Left hindlimb (tissue), 1 donor: ENCODE data around the gene NES.

Source experiments
- DNase-seq: peaks from one replicate; pipeline ENCODE4 v3.0.0-alpha.2; 2018

NES gene

DNA sequence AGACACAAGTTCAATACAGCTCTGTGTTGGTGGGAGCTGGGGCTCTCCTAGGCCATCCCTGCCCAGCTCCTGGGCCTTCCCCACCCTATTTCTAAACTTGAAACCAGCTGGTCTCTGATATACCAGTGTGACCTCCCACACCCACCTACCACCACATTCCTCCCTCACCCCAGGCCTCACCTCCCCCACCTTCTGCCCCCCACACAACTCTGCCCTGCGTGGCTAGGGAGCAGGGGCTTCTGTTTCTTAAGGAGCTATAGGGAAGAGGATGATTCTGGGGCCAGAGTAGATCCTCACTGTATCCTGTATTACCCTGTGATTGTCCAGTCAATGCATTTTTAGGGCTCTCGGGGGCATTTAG is 16.5 kb downstream of the NES start:
- no peak for DNase-seq

DNA sequence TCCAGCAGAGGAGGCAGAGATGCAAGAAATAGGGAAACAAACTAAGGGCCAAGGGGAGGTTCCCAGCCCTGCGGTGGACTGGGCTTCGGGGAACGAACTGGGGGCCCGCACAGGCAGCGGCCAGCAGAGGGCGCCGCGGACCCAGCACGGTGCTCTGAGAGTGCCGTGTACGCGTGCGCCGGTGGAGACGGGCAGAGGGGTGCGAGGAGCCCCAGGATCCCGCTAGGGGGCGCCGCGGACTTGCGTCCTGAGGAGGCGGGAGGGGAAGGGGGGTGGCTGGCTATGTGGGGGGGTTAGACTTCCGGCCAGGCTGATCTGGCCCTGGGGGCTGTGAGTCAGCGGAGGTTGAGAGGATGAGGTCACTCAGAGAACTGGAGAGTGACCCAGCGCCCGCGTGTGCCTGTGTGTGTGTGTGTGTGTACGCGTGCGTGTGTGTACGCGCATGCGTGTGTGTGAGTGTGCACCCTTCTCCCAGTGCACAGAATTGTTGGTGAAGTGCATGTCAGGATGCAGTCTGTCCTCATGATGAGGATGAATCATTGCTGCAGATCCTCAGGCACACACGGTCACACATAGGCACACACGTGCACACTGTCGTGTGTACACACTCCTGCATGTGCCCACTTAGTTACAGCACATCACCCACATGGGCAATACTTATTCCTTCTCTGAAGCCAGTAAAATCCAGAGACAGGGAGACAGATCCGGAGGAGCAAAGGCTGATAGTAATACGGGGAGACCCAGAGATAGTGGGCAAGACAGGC is 17.0 kb downstream of the NES start:
- peak; percentile 97 for DNase-seq

DNA sequence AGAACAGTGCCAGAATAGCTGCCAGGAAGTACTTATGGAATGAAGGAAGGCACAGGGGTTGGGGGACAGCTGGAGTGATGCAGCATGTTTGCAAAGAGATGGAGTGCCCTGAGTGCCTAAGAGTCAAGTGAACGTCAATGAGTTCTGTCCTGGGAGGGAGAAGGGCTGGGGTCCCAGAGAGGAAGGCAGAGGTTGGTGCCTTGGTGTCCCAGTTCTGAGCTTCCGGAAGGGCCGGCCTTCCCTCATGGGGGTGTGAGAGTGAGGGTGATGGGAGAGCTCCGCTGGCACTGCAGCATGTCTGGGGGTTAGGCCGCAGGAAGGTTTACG is 17.6 kb downstream of the NES start:
- no peak for DNase-seq

DNA sequence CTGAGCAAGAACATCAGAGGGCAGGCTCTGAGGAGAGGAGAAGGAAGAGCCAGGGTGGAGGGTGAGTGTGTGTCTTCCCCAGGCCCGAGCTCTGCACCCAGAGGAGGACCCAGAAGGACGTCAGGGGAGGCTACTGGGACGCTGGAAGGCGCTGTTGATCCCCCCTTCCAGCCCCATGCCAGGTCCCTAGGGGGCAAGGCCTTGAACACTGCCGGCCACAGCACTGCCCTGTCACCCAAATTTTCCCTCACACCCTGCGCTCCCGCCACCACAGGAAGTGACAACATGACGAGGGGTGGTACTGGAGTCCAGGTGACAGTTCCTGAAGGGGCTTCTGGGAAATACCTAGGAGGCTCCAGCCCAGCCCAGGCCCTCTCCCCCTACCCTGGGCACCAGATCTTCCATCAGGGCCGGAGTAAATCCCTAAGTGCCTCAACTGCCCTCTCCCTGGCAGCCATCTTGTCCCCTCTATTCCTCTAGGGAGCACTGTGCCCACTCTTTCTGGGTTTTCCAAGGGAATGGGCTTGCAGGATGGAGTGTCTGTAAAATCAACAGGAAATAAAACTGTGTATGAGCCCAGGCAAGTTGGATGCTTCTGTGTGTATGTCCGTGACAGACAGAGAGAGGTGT is 18.1 kb downstream of the NES start:
- DNase-seq = no peak

DNA sequence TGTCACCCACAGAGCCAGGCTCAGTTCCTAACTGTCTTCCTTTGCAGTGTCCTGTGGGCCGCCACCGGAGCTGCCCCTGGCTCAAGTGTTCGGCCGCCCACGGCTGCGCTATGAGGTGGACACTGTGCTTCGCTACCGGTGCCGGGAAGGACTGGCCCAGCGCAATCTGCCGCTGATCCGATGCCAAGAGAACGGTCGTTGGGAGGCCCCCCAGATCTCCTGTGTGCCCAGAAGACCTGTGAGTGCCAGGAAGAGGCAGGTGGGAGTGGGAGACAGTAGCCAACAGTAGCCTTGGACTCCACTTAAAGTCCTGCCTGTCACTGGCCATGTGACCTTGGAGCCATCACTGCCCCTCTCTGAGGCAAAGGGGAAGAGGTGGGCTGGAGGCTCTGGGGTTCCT is 18.7 kb downstream of the NES start:
- no peak for DNase-seq

DNA sequence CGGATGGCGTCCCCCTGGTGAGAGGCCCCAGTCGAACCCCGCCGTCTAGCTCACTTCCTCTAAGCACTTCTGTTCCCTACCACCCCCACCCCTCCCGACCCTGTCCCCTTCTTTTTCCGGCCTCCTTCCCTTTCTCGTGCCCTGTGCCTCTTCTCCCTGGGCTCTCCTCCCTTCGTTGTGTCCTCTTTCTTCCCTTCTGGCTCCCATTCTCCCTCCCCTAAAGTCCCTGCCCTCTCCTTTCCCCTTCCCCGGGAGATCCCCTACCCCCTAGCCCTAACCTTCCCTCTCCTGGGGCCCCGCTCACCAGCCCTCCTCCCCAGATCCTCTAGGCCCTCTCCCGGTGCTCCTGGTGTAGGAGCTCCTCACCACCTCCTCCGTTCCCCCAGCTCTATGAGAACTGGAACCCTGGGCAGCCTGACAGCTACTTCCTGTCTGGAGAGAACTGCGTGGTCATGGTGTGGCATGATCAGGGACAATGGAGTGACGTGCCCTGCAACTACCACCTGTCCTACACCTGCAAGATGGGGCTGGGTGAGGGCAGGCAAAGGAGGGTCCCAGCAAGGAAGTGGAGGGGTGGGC is 19.4 kb downstream of the NES start:
- peak; percentile 38 for DNase-seq

DNA sequence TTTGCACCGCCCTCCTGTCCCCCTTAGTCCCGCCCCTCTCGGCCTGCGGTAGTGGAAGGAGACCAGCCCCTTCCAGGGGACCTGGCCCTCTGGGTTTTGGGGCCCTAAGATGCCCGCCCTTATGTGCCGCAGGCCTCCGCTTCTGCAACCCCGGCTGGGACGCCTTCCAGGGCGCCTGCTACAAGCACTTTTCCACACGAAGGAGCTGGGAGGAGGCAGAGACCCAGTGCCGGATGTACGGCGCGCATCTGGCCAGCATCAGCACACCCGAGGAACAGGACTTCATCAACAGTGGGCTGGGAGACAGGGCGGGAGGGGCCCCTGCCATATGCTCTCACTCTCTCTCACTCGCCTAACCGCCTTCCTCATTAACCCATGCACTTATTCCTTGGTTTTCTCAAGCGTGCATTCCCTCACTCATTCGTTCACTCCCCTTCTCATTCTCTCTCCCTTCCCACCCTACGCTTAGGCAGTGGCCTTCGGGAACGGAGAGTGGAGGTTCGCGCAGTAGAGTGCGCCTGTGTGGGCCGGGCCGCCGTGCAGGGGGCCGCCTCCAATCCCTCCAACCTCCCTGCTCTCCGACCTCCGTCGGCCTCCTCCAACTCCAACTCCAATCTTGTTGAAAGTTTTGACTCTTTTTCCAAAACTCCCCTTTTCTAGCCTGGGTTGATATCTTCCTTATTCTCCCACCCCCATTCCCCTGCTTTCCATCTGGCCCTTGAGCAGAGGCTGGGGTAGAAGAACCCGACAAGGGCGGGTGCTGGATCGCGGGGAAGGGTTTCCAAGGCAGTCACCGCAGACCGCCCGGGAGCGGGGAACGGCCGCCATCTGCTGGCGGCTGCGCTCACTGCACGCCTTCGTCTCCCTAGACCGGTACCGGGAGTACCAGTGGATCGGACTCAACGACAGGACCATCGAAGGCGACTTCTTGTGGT is 20.1 kb downstream of the NES start:
- peak; percentile 80 for DNase-seq

DNA sequence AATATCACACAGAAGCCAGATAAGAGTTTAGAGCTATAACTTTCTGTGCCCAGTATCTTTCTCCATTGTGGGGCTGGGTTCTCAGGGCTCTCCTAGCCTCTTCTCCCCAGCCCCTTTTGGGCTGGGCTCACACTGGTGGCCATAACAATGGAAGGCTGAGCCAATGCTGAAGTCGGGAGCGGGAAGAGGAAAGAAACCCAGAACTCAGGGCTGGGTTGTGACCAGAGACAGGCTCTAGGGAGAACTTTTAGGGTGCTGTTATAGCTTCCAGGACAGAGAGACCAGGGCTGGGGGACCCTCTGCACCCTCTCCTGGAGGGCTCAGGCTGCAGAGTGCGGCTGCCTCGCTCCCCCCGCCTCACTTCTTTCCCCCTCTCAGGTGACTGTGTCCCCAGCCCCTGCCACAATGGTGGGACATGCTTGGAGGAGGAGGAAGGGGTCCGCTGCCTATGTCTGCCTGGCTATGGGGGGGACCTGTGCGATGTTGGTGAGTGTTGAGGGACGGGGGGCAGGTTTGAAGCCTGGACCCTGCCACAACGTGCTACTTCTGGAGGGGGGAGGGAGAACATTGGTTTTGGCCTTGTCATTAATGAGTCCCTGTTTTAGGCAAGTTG is 21.2 kb downstream of the NES start:
- peak; percentile 28 for DNase-seq

DNA sequence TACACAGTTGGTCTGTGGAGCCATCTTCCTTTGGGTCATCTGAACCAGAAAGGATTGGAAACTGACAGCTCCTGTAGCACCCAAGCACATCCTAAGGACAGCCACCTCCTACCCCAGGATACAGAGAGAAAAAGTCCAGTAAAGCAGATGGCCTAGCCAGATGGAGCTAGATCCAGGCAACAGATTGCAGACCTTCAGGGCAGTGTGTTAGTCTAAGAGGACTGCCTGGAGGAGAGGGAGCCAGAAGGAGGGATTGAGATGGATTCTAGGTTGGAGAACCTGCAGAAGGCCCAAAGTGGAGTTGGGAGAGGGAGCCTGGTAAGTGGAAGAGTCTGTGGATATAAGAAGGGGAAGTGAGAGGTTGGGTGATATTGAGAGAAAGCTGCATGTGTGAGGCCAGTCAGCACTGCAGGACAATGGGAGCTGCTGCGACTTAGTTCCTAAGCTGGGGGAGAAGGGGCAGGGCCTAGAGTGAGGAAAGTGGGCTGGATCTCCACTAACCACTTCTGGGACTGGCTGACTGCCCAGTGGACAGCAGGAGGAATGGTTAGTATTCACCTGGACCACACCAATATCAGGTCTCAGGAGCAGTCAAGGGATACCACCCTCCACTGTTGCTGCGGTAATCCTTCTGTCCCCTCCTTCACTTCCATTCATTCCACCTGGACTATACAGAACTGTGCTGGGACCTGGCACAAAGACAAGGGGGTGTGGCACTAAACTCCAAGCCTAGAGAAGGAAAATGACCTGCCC is 21.9 kb downstream of the NES start:
- DNase-seq = no peak

DNA sequence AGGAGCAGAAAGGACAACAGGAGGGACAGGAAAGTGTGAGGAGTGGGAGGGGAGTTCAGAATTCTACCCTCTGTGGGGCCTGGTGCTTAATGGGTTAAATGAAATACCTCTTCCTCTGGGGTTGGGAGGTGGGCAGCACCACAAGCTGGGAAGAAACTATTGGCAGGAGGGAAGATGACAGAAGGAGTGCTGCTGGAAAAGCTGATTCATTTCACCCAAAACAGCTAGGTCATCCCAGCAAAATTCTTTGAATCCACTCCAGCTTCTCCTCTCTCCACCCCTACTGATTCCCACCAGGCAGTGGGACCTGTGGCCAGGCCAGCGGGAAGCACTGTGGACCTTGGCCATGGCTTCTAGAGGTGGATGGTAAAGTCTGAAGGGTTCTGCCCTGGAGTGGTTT is 22.5 kb downstream of the NES start:
- no peak for DNase-seq

DNA sequence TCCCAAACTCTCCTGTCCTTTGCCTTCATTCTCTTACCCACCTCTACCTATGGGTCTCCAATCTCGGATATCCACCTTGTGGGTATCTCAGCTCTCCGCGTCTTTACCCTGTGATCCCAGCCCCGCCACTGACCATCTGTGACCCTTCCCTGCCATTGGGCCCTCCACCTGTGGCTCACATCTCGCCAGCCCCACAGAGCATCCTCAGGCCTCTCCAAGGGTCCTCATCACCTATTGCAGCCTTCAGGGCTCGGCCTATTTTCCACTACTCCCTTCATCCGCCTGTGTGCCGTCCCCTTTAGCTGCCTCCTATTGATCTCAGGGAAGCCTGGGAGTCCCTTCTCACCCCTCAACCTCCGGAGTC is 24.2 kb downstream of the NES start:
- no peak for DNase-seq

DNA sequence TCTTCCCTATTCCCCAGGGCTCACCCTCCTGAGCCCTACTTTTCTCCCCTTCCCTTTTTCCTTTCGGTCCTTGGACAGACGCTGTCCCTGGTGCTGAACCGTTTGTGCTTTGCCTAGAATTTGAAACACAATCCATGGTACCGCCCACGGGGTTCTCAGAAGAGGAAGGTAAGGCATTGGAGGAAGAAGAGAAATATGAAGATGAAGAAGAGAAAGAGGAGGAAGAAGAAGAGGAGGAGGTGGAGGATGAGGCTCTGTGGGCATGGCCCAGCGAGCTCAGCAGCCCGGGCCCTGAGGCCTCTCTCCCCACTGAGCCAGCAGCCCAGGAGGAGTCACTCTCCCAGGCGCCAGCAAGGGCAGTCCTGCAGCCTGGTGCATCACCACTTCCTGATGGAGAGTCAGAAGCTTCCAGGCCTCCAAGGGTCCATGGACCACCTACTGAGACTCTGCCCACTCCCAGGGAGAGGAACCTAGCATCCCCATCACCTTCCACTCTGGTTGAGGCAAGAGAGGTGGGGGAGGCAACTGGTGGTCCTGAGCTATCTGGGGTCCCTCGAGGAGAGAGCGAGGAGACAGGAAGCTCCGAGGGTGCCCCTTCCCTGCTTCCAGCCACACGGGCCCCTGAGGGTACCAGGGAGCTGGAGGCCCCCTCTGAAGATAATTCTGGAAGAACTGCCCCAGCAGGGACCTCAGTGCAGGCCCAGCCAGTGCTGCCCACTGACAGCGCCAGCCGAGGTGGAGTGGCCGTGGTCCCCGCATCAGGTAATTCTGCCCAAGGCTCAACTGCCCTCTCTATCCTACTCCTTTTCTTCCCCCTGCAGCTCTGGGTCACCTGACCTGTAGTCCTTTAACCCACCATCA is 24.8 kb downstream of the NES start:
- peak; percentile 36 for DNase-seq

DNA sequence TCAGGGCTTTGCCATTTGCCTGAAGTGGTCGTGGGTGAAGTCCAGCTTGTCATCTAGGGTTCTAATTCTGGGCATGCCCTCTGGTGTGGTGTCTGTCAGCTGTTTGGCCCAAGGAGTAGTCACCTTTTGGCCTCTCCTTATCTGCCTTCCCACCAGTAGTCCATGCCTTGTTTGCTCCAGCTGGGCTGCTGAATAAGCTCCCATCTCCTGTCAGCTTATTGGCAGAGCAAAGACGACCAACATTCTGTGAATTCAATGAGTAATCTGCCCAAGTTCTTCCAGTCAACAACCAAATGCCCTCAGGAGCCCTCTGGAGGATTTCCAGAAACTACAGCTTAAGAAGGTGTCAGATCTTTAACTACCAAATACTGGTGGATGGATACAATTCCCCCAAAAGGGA is 28.3 kb downstream of the NES start:
- no peak for DNase-seq

DNA sequence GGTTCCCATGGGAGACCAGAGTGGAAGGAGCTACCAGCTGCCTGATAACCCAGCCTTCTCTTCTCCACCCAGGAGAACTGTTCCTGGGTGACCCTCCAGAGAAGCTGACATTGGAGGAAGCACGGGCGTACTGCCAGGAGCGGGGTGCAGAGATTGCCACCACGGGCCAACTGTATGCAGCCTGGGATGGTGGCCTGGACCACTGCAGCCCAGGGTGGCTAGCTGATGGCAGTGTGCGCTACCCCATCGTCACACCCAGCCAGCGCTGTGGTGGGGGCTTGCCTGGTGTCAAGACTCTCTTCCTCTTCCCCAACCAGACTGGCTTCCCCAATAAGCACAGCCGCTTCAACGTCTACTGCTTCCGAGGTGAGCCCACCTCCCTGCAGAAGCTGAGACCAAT is 28.7 kb downstream of the NES start:
- no peak for DNase-seq

DNA sequence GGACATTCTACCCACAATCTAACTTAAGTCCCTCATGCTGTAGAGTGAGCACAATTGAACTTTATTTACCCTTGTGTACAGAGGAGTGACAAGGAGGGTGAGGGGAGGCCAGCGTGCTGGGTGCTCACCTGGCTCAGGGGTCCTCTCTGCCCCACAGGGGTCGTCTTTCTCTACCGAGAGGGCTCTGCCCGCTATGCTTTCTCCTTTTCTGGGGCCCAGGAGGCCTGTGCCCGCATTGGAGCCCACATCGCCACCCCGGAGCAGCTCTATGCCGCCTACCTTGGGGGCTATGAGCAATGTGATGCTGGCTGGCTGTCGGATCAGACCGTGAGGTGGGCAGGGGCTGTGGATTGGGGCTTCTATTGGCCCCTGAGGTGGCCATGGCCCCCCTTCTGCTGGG is 29.9 kb downstream of the NES start:
- DNase-seq = peak; percentile 19

DNA sequence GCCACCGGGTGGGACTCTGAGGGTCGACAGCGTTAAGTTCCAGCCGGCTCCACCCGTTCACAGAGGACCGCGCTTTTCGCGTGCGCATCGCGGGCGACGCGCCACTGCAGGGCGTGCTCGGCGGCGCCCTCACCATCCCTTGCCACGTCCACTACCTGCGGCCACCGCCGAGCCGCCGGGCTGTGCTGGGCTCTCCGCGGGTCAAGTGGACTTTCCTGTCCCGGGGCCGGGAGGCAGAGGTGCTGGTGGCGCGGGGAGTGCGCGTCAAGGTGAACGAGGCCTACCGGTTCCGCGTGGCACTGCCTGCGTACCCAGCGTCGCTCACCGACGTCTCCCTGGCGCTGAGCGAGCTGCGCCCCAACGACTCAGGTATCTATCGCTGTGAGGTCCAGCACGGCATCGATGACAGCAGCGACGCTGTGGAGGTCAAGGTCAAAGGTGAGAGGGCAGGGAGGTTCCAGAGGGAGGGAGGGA is 30.4 kb downstream of the NES start:
- DNase-seq = peak; percentile 26

DNA sequence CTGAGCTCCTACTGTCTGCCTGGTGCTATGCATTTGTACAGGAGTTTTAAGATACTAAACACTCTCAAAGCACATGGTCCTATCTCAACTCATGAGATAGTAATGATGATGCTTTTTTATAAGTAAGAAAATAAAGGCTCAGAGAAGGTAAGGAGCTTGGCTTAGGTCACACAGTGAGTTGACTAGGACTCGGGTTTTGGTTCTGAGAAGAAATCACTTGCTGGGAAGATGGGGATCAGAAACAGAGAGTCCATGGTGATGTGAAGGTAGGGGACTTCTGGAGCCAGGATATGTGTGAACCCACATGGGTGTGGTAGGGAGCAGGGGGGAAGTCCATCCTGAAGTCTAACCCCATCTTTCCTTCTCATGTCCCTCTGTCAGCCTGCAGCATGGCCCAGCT is 31.5 kb downstream of the NES start:
- DNase-seq = no peak

DNA sequence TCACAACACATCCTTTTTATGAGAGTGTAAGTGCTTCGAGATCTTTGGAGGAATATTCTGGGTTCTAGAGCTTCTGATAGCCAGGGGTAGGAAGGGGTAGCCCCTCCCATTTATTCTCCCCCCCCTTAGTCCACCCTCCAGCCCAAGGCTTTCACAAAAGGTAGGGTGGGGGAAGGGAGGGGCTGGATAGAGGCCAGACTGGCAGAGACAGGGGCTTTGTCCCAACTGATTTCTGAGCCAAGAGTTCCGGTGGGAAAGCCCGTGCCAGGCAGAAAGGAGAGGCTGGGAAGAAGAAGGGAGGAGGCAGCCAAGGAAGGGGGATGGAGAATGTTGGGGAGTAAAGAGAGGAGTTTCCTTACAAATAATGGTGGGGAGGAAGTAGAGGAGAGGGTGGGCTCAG is 32.2 kb downstream of the NES start:
- peak; percentile 25 for DNase-seq

DNA sequence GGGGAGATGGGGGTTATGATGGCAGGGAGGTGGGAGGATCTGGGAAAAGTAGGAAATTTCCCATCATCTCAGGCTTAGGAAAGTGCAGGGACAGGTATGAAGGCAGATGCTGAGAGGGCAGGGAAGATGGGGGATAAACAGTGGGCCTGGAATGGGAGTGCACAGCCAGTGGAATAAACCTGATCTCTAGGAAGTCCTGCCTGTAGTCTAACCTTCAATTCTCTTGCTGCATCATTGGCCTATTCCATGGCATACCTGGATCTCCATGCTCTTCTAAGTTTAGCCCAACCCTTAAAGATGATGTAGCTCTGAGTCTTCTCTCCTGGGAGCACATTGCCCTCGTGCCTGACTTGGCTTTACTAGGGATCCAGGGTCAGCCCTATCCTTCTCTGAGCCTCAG is 32.6 kb downstream of the NES start:
- peak; percentile 8 for DNase-seq

DNA sequence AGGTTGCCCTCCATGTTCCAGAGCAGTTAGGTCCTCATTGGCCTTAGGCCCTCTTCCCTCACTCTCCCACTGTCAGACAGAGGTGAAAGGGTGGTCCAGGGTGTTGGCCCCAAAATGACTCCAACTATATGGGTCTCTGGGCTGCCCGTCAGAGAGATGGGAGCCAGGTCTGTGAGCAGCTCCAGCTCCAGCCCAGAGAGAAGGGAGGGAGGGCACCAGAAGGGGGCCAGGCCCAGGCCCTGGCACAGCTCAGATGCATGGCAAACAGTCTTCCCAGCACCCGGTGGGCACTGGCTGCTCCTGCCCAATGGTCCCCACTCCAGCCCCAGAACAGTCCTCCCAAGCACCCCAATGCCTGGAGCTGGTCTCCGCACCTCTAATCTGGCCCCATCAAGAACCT is 33.1 kb downstream of the NES start:
- DNase-seq = peak; percentile 23

DNA sequence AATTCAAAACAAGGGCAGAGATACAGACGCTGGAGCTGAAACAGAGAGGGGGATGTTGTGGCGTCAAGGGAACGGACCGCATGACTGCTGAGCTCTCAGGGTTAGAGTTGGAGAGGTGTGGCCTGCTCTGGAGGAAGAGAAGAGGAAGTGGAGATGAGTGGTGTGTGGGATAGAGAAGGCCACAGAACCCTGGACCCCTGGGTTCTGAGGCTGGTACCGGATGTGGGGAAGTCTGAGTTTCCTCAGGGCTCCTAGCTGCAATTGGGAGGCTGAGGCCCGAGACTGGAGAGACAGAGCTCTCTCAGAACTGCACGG is 33.5 kb downstream of the NES start:
- no peak for DNase-seq
